B cell (primary cell): Measurements from ENCODE around the gene RIMKLB. TPM values are rescaled to one million over a fixed set of nuclear protein-coding genes. Genes with fewer than 3 reads are reported as not detected.

Source experiments
- ATAC-seq: fragments of 200-7000 bp; cut with Tn5 transposase; one replicate; pipeline ENCODE4 v1.10.0; 2021; ENCODE audit warnings: low read depth, mild to moderate bottlenecking, moderate number of reproducible peaks, moderate library complexity
- CTCF ChIA-PET: fragments of 350-600 bp; sonication (Branson Sonifier 250); formaldehyde crosslinking; loops from one replicate; lab custom pipeline; 2021; ENCODE audit warnings: antibody characterized with exemption, inconsistent platforms; lab: Charles Lee
- POLR2A ChIA-PET: fragments of 350-600 bp; sonication (Branson Sonifier 250); formaldehyde crosslinking; loops from one replicate; lab custom pipeline; 2021; ENCODE audit warnings: antibody characterized with exemption; lab: Charles Lee
- DNase-seq: peaks from one replicate; pipeline ENCODE4 v3.0.0; 2013
- H2AFZ ChIP-seq: 2 replicates; pipeline ENCODE4 v1.6.1; 2012; ENCODE audit warnings: mild to moderate bottlenecking, low read depth, low read length; ENCODE audit not compliant: insufficient read depth, poor library complexity, severe bottlenecking
- H3K27ac ChIP-seq, 2 donors: 1 replicate in 1 of 2; 2 replicates in 1 of 2; pipeline ENCODE4 v1.5.1; 2012 to 2013; ENCODE audit warnings: low read length in 2 of 2, mild to moderate bottlenecking in 2 of 2, moderate library complexity in 1 of 2
- H3K27me3 ChIP-seq, 4 experiments: fragments of 200-600 bp in 1 of 4; sonication (generic) in 1 of 4; replicated peaks in 1 of 4; 1 replicate in 2 of 4; 2 replicates in 2 of 4; pipeline versions ENCODE4 v1.6.1 to v1.7.0; 2013 to 2016; ENCODE audit warnings: low read length in 3 of 4, mild to moderate bottlenecking in 2 of 4, mixed read lengths in 1 of 4, moderate library complexity in 1 of 4; ENCODE audit not compliant: insufficient read depth in 4 of 4, control insufficient read depth in 3 of 4; ENCODE audit errors: control extremely low read depth in 1 of 4
- H3K36me3 ChIP-seq, 2 experiments: replicated peaks in 1 of 2; 1 replicate in 1 of 2; 2 replicates in 1 of 2; pipeline versions ENCODE4 v1.6.1 to v1.7.1; 2013; ENCODE audit warnings: low read length in 1 of 2; ENCODE audit not compliant: insufficient read depth in 2 of 2, control insufficient read depth in 1 of 2; ENCODE audit errors: control extremely low read depth in 1 of 2, extremely low read depth in 1 of 2
- H3K4me1 ChIP-seq, 2 donors: fragments of 200-600 bp in 1 of 2; sonication (generic) in 1 of 2; 1 replicate in 1 of 2; 2 replicates in 1 of 2; pipeline versions ENCODE4 v1.5.1 to v1.6.1; 2013 to 2017; ENCODE audit warnings: low read length in 2 of 2; ENCODE audit not compliant: control insufficient read depth in 2 of 2, insufficient read depth in 2 of 2
- H3K4me2 ChIP-seq: replicated peaks from 2 replicates; pipeline ENCODE3; 2012; ENCODE audit warnings: mild to moderate bottlenecking, low read depth, low read length; ENCODE audit not compliant: poor library complexity, severe bottlenecking
- H3K4me3 ChIP-seq, 5 experiments: fragments of 200-600 bp in 1 of 5; sonication (generic) in 1 of 5; 1 replicate in 3 of 5; 2 replicates in 2 of 5; pipeline versions ENCODE4 v1.5.1 to v1.7.0; 2011 to 2016; ENCODE audit warnings: low read length in 4 of 5, mild to moderate bottlenecking in 4 of 5, low read depth in 2 of 5, control low read depth in 1 of 5, moderate library complexity in 1 of 5; ENCODE audit not compliant: insufficient read depth in 1 of 5; ENCODE audit errors: control extremely low read depth in 1 of 5, extremely low read depth in 1 of 5
- H3K79me2 ChIP-seq: fragments of 200-600 bp; sonication (generic); one replicate; pipeline ENCODE4 v1.6.0; 2016; ENCODE audit warnings: low read length; ENCODE audit not compliant: control insufficient read depth, insufficient read depth
- H3K9ac ChIP-seq: fragments of 200-600 bp; sonication (generic); 2 replicates; pipeline ENCODE4 v1.6.1; 2017; ENCODE audit warnings: mild to moderate bottlenecking, low read length, moderate library complexity
- H3K9me3 ChIP-seq, 3 donors: one replicate each; pipeline versions ENCODE4 v1.6.1 to v1.7.1; 2013; ENCODE audit warnings: low read length in 2 of 3; ENCODE audit not compliant: control insufficient read depth in 2 of 3, insufficient read depth in 1 of 3; ENCODE audit errors: control extremely low read depth in 1 of 3
- H4K20me1 ChIP-seq: 2 replicates; pipeline ENCODE4 v1.6.0; 2012; ENCODE audit warnings: mild to moderate bottlenecking, low read length; ENCODE audit not compliant: insufficient read depth, control insufficient read depth, poor library complexity, severe bottlenecking
- H3K27ac Mint-ChIP-seq: one replicate; pipeline ENCODE4 v1.8.0; 2021; ENCODE audit warnings: mixed read lengths
- H3K27me3 Mint-ChIP-seq: one replicate; pipeline ENCODE4 v1.8.0; 2021; ENCODE audit warnings: mixed read lengths
- H3K4me1 Mint-ChIP-seq: one replicate; pipeline ENCODE4 v1.8.0; 2021; ENCODE audit warnings: mixed read lengths
- H3K4me3 Mint-ChIP-seq: one replicate; pipeline ENCODE4 v1.8.0; 2021; ENCODE audit warnings: mixed read lengths
- H3K9me3 Mint-ChIP-seq: one replicate; pipeline ENCODE4 v1.8.0; 2022; ENCODE audit warnings: mixed read lengths; ENCODE audit not compliant: insufficient read depth
- EZH2 ChIP-seq: IDR thresholded peaks from 2 replicates; pipeline ENCODE4 v1.6.1; 2012; ENCODE audit warnings: borderline replicate concordance, low read depth, mild to moderate bottlenecking, moderate library complexity, low read length; ENCODE audit not compliant: insufficient read depth, poor library complexity, severe bottlenecking
- WGBS: methylation state at CpG from one replicate; pipeline ENCODE4 v1.1.5; 2013; ENCODE audit warnings: missing lambda C conversion rate; ENCODE audit not compliant: insufficient coverage; 5-methylcytosine and 5-hydroxymethylcytosine counted together
- intact Hi-C: fragments of 100-400 bp; cut with micrococcal nuclease; formaldehyde crosslinking; loops from one replicate; pipeline ENCODE4 v1.10.0; 2022
- polyA plus RNA-seq: library from polyadenylated mRNA; depleted of rRNA; stranded (reverse); fragments of >200 nt; gene quantifications from 2 replicates; pipeline ENCODE4 v1.2.3, GENCODE V29; 2012
- total RNA-seq, 2 donors: library from RNA; stranded (reverse); fragments of 120-200 nt in 1 of 2; gene quantifications; 1 replicate in 1 of 2; 2 replicates in 1 of 2; pipeline versions ENCODE4 v1.2.3 to v1.2.4, GENCODE V29; 2013 to 2022
- TF ChIP-seq, protein P1 (sequence below): fragments of 200-600 bp; IDR thresholded peaks from one replicate; pipeline ENCODE4 v1.8.0; 2022; ENCODE audit warnings: antibody characterized with exemption, mild to moderate bottlenecking

RIMKLB gene
- total and polyA plus RNA-seq, 2 donors (not counting 1 experiment from before 2014, with no cell fraction given): 27.8 to 54.2 TPM

DNA sequence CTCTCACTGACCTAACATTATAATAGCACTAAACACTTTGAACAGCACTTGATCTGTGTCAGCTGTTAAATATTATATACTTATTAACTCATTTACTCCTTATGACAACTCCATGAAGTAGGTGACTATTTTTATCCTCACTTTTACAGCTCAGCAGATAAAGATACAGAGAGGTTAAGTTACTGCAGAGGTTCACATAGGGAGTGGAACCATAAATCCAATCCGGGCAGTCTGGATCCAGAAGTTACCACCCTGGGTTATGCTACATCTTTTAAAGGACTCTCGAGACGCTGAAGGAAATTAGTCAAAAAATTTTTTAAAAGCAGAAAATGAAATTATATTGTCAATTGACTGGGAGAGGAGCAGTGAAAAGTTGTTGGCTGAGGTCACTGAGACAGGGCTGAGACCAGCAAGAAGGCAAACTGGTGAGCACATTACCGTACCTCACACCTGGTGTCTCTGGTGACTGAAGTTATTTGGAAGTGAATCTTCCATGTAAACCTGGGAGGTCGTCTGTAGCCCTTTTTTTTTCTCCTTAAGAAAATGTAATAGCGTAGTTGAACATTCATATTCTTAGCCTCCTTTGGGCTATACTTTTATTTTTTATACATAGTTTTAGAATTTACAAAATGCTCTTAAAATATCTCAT, 1.2 kb upstream of the RIMKLB start:
- H3K4me1 ChIP-seq: peaks cover 29 to 30% of the 10 kb centered on the region in 2 donors
- H3K4me3 ChIP-seq: peak overlapping the region in 4 of 5 experiments; percentile 50 to 97 (median 90)
- H4K20me1 ChIP-seq: no peaks in the 10 kb centered on the region
- peak overlapping the region; percentile 94 for H2AFZ ChIP-seq
- H3K27me3 Mint-ChIP-seq: peaks cover 6% of the 10 kb centered on the region
- no peaks in the 10 kb centered on the region for H3K9me3 ChIP-seq
- DNase-seq (no peak), ATAC-seq (no peak)
- no peaks in the 10 kb centered on the region for H3K9me3 Mint-ChIP-seq
- ChIA-PET POLR2A (no interaction called here), CTCF (interaction anchor here (1.1 to 1.9 kb wide), 2 partner anchors 15 to 194 kb away, joined by 3 to 7 read pairs; no protein-coding TSS in a partner anchor)
- intact Hi-C loops: loop anchor here (1.0 to 5.0 kb wide), 3 partner anchors 14 to 218 kb away; partner anchors contain the start of gene PHC1
- peak overlapping the region; percentile 97 for H3K4me2 ChIP-seq
- H3K27me3 ChIP-seq: no peaks in the 10 kb centered on the region
- no peak for TF ChIP-seq EZH2
- TF ChIP-seq, protein P1, sequence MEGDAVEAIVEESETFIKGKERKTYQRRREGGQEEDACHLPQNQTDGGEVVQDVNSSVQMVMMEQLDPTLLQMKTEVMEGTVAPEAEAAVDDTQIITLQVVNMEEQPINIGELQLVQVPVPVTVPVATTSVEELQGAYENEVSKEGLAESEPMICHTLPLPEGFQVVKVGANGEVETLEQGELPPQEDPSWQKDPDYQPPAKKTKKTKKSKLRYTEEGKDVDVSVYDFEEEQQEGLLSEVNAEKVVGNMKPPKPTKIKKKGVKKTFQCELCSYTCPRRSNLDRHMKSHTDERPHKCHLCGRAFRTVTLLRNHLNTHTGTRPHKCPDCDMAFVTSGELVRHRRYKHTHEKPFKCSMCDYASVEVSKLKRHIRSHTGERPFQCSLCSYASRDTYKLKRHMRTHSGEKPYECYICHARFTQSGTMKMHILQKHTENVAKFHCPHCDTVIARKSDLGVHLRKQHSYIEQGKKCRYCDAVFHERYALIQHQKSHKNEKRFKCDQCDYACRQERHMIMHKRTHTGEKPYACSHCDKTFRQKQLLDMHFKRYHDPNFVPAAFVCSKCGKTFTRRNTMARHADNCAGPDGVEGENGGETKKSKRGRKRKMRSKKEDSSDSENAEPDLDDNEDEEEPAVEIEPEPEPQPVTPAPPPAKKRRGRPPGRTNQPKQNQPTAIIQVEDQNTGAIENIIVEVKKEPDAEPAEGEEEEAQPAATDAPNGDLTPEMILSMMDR: no peak
- peak overlapping the region; percentile 45 to 77 for H3K27ac ChIP-seq
- WGBS: 35% methylated on average over 2 of the region's 6 CpGs
- peak overlapping the region; percentile 98 for H3K27ac Mint-ChIP-seq
- peaks cover 51% of the 10 kb centered on the region for H3K4me1 Mint-ChIP-seq
- no peaks in the 10 kb centered on the region for H3K36me3 ChIP-seq
- H3K9ac ChIP-seq: peak overlapping the region; percentile 99
- H3K79me2 ChIP-seq: peaks cover 23% of the 10 kb centered on the region
- peak overlapping the region; percentile 97 for H3K4me3 Mint-ChIP-seq

DNA sequence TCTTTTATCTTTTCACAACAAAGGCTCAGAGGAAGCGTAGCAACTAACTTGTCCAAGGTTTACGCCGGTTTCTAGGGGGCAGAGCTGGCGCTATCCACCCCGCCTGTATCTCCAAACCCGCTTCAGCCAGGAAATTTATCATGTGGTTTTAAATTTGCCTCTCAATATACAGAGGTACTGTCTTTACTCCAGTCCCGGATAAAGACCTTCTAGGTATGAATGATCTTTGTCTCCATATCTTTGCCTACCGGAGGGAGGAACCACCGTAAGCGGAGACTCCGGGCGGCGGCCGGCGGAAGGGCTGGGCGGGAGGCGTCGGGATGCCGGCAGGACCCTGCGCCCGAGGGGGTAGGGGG, 693 bp upstream of the RIMKLB start:
- ATAC-seq: peak; percentile 6
- H3K4me1 ChIP-seq: peaks cover 29 to 30% of the 10 kb centered on the region in 2 donors
- H3K36me3 ChIP-seq: no peaks in the 10 kb centered on the region
- peak overlapping the region; percentile 50 to 99 (median 91) for H3K4me3 ChIP-seq
- no peaks in the 10 kb centered on the region for H3K9me3 ChIP-seq
- H3K27me3 ChIP-seq: no peaks in the 10 kb centered on the region
- ChIA-PET CTCF (interaction anchor here (1.0 to 1.9 kb wide), 2 partner anchors 15 to 193 kb away, joined by 4 to 7 read pairs; no protein-coding TSS in a partner anchor), POLR2A (no interaction called here)
- no peak for TF ChIP-seq EZH2
- TF ChIP-seq, protein P1: no peak
- WGBS: 0% methylated on average over 17 of the region's 21 CpGs
- intact Hi-C loops: loop anchor here (1.0 to 5.0 kb wide), 3 partner anchors 14 to 217 kb away; partner anchors contain the start of gene PHC1
- Mint-ChIP-seq H3K4me1 (peaks cover 49% of the 10 kb centered on the region), H3K27me3 (peaks cover under 1% of the 10 kb centered on the region), H3K9me3 (no peaks in the 10 kb centered on the region), H3K27ac (peak overlapping the region; percentile 98), H3K4me3 (peak overlapping the region; percentile 97)
- no peak for DNase-seq
- peaks cover 29% of the 10 kb centered on the region for H3K79me2 ChIP-seq
- H2AFZ ChIP-seq: peak overlapping the region; percentile 94
- no peaks in the 10 kb centered on the region for H4K20me1 ChIP-seq
- H3K27ac ChIP-seq: peak overlapping the region; percentile 45 to 77
- H3K9ac ChIP-seq: peak overlapping the region; percentile 99
- peak overlapping the region; percentile 97 for H3K4me2 ChIP-seq
